ENCODE data around the gene BAIAP2L2.

Gene BAIAP2L2

GRCh38 chr22:38036392-38037062 is 74.0 kb downstream of the BAIAP2L2 start:
- DNase-seq, result no peak

DNA sequence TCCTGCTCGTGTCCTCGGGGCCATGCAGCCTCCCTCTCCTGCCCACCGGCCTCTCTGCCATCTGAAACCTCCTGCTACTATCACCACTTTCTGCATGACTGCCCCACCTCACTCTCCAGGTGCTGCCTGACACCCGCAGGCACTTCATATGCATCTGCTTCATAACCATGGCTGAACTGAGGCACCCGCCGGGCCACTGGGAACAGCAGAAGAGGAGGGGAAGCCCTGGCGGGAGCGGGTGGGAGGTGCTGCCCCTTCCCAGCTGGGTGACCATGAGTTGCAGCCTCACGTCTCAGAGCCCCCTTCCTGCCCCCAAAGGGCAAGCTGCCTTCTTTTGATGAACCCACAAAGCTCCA is 75.0 kb downstream of the BAIAP2L2 start:
- DNase-seq, result no peak
